Measurements from ENCODE around the gene LRRN3.

GRCh38 chr7:111045449-111045848 is 45.5 kb upstream of the LRRN3 start:
- TF ChIP-seq, protein P1, sequence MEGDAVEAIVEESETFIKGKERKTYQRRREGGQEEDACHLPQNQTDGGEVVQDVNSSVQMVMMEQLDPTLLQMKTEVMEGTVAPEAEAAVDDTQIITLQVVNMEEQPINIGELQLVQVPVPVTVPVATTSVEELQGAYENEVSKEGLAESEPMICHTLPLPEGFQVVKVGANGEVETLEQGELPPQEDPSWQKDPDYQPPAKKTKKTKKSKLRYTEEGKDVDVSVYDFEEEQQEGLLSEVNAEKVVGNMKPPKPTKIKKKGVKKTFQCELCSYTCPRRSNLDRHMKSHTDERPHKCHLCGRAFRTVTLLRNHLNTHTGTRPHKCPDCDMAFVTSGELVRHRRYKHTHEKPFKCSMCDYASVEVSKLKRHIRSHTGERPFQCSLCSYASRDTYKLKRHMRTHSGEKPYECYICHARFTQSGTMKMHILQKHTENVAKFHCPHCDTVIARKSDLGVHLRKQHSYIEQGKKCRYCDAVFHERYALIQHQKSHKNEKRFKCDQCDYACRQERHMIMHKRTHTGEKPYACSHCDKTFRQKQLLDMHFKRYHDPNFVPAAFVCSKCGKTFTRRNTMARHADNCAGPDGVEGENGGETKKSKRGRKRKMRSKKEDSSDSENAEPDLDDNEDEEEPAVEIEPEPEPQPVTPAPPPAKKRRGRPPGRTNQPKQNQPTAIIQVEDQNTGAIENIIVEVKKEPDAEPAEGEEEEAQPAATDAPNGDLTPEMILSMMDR (conservative IDR thresholded peaks at IDR 0.05): no peak
- no peak for TF ChIP-seq ZFX (IDR thresholded peaks at IDR 0.05)
